GM19468 (cell line): ENCODE measurements around the gene WDR64.

Source experiments
- ATAC-seq: cut with Tn5 transposase; IDR thresholded peaks from one replicate; pipeline ENCODE4 v1.9.1; 2021; ENCODE audit warnings: mild to moderate bottlenecking, moderate library complexity, moderate number of reproducible peaks; ENCODE audit not compliant: unreplicated experiment; ENCODE audit errors: extremely low read depth

The WDR64 gene

DNA sequence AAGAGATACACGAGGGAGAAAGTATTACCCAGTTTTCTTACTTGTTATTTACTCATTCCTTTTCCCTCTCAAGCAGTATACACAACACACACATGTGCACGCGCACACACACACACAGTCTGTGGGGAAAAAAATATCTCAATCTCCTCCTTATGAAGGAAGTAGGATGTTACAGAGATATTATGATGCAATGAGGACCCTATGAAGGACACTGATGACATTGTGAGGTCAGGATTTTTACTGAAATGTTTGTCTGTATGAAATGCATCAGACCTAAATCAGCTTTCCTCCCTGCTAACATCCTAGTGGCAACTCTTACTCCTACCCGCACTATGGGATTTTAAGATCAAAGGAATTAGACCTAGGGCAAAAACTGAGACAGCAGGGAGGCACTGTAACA, at the start of gene WDR64:
Gene WDR64 (plus strand): TSS at position 270 of the 400 bp plus-strand sequence. CDS start 204 bp downstream, outside the sequence.
- ATAC-seq: no peak

DNA sequence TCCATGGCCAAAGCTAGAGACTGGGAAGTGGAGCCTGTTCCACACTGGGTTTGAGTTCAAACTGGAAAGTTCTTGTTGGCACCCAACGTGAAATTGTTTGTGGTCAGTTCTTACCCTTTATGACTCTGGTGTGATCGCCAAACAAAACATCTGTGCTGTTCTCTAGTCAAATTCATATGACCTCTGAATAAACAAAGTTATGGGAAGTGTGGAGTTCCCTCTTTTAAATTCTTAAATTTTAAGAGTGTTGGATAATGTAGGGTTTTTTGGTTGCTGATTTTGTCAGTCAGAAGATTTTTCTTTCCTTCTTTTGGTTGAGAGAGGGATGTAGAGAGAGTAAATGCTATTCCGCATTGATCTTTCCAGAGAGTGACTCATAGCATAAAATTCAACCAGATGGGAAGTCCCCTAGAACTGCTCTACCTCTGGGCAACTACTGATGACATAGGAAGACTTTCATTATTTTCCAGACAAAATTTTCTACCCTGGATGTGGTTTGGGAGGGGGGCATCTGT, 48.3 kb upstream of the WDR64 start:
- ATAC-seq: no peak

DNA sequence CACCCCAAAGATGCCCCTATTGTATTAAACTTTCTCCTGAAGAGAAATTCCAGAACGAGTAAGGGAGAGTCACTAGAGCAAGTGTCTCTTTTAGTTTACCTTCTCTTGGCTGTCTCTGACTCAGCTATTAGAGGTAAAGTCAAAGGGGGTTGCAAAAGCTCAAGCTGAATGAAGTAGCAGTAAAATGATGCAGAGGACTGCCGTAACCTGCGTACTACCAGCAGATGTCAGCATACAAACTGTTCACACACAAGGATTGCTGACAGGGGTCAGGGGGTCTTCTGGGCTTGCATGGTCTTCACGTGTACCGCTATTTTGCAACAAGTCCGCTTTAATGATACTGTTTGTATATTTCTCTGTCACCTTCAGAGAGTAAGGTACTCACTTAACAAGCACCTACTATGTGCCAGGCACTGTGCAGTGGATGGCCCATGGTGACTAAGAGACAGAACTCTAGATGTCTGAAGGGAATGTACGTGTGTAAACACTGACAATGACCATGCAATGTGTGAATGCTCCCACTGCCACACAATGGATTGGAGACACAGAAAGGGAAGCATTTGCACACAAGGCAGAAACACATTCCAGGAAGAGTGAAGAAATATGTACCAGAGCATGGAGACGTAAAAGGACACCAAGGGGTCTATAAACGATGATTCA, 46.8 kb upstream of the WDR64 start:
- no peak for ATAC-seq

DNA sequence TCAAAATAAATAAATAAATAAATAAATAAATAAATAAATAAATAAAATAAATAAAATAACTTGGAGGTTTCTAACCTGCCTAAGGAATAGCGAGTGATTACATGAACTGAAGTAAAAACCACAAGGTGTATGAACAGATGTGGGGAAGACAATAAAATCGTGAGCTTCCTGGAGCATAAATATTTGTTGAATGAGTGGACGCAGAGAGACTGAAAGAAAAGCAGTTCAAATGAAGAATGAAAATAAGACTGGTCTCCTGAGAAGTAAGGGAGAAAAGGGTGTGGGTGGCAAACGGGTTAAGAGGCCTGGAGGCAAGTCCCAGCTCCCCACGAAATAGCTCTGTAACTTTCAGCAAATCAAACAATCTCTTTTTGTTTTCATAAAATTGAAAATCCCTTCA, 45.5 kb upstream of the WDR64 start:
- no peak for ATAC-seq

DNA sequence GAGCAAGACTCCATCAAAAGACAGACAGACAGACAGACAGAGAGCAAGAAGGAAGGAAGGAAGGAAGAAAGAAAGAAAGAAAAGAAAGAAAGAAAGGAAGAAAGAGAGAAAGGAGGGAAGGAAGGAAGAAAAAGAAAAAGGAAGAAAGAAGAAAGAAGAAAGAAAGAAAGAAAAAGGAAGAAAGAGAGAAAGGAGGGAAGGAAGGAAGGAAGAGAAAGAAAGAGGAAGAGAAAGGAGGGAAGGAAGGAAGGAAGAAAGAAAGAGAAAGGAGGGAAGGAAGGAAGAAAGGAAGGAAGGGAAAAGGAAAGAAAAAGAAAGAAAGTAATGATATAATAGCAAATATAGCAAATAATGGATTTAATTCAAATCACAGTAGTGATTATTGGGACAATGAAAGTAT, 44.6 kb upstream of the WDR64 start:
- no peak for ATAC-seq

DNA sequence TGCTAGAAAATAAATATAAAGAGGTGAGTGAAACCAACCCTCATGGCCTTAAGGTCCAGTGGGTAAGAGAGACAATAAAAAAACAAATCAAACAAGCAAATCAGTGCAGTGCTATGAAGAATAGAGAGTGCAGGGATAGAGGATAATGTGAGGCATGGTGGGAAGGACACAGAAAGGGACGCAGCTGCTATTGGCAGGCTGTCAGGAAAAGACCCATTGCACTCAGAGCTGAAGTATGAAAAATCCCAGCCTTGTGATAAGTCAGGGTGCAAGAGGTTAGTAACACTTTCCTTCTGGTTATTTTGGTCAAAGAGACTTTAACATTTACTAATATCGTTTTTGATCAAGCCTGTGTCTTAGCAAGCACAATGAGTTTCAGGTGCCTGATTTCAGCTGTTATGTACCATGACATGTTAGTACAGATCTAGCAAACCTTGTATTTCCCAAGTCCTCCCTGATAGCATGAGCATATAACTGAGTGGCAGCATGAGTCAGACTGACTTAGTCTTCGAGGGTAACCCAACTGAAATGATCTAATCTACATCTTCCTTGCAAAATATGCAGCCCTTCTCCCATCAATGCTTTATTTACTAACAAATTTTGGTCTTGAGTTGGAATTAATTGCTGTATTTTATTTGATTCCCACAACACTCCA, 43.6 kb upstream of the WDR64 start:
- ATAC-seq: no peak

DNA sequence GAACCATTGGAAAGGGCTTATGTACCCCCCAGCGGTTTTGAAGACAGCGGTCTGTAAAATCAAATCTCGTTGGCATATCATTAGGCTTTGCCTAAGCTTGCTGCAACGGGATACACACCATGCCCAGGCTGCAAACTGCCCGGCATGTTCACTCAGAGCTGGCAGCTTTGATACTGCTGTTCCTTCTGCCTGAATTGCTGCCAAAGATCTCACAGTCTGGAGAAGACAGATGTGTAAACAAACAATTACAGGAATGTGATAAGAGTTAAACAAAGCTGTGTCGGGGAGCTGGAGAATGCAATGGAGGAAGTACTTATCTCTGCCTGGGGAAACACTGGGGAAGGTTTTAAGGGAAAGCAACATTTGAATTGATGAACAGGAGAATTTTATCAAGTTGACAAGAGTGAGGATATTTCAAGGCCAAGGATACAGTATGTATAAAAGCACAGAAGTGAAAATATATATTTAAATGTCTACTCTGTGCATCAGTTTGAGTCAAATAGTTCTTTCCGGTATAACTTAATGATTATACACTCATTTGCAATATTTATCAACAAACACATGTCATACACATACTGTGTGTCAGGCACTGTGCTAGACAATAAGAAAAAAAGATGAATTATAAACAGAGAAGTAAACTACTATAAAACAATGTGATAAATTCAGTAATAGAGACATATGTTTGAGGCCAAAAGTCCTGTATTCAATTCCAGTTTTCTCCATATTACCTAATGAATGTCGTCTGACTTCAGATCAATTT, 41.8 kb upstream of the WDR64 start:
- no peak for ATAC-seq

DNA sequence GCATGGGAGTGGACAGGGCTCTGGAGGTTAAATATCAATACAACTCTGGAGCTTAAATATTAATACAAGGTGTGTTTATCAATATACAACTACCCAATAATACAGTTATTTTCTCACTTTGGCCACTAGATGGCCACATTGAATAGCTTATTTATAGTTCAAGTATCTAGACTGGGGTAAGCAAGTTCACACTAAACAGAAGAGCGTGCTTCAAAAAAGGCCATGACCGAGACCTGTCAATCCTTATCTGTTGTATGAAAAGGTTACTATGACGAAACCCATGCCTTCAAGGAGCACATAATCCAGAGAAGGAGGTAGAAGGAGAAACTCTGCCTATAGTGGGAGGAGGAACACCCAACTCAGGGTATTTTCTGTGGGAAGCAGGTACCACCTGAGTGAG, 41.0 kb upstream of the WDR64 start:
- ATAC-seq: peak; percentile 97

DNA sequence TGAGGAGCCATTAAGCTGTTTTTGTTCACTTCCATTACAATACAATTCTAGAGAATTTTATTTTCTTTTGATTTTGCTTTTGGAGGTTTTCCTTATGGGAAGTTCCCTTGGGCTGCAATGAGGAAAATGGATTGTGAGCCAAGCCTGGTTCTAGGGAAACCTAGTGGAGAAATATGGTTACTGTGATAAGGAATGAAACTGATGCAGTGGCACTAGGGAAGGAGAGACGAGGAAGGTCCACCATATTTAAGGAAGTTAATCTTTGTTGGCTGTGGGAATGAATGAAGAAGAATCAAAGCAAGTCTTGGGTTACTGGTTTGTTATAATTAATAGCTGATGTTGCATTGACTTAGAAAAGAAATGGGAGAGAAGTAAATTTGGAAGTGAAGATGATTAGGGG, 40.3 kb upstream of the WDR64 start:
- ATAC-seq: no peak

DNA sequence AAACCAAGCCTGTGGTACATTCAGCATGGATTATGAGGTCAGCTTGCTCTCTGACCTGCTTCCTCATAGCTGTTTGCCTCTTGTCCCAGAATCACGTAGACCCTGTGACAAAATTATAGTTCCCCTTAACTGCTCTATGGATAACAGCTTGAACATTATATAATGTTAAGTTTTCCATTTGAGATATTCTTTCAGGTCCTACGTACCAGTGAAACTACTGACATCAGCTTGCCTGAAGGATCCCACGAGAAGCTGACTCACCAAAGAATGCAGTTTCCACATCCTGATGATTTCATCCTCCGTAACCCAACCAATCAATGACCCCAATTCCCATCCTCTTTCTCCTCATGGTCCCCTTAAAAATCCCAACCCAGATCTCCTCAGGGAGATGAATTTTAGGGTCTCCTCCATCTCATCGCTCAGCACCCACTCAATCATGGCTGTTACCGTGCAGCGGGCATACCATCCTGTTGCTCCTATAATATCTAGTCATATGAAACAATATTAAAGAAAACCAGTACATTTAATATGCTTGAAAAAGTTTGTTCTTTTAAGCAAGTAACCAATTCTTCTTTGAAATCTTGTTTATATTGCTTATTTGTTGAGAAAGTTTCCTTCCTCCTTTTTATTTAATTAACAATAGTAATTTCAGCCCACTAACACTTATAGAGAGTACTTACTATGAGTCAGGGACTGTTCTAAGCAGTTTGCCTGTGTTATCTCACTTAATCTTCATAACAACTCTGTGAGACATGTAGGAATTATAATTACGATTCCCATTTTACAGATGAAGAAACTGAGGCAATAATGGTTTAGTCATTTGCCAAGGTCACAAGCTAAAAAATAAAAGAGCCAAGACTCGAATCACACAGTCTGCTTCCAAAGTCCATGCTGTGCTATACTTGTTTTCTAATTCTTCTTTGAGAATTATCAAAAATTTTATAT, 39.3 kb upstream of the WDR64 start:
- ATAC-seq: no peak

DNA sequence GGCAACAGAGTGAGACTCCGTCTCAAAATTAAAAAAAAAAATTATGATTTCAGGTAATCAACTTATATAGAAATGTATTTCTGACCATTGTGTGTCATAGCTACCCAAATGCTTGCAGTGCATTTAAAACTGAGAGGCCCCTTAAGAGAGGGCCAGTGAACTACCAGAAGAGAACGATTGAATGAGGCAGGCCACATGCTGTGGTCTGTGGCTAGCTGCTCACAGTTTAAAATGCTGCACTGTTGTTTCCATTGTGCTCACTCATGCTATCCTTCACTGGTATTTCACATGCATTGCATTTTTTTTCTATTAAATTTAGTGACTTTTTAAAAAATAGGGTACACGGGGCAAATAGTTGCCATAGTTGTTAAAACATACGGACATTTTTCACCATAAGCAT, 37.9 kb upstream of the WDR64 start:
- no peak for ATAC-seq

DNA sequence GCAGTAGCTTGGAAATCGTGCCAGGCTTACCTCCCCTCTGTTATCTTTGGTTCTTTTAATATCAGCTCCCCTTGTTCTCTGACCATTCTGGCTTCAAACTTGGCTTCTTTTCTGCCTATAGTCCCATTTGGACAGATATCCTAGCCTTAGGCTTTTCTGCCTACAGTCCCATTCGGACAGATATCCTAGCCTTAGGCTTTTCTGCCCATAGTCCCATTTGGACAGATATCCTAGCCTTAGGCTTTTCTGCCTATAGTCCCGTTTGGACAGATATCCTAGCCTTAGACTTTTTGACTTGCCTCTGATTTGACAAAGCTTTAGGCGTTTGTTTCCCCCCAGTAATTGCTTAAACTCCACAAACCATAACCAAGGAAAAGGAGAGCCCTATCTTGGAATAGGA, 37.5 kb upstream of the WDR64 start:
- no peak for ATAC-seq

DNA sequence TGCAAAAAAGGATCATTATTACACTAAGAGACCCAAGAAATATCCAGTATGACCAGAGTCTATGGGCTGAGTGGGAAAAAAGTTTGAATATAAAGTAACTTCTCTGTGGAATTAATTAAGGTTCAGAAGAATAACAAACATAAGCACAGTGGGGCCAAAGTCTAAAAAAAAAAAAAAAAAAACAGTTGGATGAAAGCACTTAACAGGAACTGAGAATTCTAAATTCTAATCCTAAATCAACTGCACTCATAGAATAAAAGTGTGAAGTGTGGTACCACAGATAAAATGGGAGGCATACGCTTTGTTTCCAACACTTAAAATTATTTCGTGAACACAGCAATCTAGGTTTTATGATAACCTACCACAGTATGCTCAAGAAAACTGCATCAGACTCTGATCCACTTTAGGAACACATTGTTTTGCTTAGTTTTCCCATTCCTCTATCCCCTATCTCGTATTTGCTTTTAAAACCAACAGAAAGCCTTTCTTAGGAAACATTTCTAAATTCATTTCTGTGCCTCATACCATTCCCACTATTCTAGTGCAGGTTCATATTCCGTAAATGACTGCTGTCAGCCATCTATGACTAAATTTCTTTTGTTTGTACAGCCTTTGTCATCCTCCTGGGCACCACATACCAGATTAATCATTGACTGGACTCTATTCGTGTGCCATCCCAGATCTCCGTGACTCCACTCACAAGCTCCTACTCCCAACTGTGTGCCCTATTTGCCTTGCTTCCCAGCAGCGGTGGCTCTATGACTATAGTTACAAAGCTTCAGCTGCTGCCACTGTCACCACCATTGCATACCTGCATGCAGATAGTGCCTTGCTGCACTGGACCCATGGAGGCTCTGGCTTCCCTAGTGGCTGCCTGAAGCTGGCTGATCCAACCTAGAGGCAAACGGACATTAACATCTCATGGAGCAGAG, 36.8 kb upstream of the WDR64 start:
- ATAC-seq: no peak

DNA sequence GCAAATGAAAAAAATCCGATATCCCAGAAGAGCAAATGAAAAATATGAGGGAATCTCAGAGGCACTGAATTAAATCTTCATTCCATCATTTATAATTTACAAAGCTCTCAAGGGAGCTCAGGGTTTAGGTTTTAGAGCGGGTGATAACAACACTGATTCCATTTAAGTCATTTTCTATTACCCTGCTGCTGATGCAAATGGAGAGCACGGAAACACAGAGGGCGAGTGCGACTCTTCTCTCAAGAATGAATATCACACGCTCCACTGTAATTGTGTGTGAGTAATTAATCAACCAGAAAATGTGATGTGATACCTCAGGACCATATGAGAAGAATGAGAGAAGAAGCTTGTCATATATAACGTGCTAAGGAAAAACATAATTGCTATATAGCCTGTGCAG, 34.7 kb upstream of the WDR64 start:
- ATAC-seq: no peak

DNA sequence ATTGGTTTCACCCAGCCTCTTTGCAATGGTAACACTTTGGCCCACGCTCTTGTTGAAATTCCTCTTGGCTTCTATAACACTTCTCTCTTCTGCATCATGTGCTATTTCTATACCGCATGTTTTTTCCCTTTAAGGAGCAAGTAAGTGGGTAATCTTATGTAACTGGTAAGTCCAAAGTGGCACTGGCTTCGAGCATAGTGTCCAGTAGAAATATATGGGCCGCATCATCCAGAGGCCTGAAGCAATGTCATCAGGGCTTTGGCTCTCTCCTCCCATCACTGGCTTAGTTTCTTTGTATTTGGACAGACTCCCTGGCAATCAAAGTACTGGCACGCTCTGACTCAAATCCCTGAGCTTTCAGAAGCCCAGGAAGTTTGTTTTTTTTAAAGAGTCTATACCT, 29.4 kb upstream of the WDR64 start:
- no peak for ATAC-seq

DNA sequence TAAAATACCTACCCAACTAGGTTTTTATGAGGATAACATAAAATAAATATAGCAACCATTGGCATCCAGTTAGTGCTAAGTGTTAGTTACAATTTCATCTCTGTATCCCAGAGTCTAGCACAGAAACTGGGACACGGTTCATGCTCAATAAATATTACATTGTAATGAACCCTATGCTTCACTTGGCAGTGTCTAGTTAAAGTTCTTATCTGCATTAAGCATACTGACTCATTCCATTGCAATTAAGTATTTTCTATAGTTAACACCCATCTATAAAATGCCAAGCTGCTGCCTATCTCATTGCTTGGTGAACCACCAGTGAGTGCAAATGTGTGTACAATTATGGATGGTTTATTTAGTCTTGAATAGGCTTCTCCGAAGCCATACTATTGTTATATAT, 27.1 kb upstream of the WDR64 start:
- ATAC-seq: no peak

DNA sequence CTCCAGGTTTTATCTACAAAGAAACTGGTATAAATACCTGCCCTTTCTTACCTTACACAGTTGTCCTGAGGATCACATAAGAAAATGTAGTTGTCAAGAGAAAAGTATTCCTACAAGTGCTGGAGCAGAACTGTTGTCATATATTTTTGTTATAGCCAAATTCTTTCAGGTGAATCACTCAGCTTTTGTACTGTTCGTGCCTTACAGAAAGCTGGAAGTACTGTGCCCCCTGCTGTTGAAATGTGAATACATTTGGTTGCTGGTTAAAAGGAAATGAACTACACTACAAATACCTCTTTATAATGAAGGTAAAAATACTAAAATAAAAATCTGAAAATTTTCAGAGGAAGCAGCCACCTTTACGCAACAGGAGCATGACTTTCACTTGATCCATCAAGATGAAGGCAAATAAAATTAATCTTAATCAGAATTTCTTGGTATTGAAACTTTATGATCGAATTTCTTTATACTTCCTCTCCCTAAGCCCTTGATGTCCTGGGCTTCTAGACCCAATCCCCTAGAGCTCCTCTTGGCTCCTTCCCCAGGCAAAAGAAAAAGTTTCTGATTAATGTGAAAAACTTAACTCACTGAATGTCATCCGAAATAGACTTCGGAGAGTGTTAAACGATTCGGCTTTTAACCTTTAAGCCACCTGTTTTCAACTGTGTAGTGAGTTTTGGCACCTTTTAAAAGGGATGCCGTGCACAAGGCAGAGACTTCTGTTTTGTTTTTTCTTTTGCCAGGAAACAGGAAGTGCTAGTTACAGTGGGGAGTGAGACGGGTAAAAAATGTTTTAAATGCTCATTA, 24.4 kb upstream of the WDR64 start:
- ATAC-seq: peak; percentile 74

DNA sequence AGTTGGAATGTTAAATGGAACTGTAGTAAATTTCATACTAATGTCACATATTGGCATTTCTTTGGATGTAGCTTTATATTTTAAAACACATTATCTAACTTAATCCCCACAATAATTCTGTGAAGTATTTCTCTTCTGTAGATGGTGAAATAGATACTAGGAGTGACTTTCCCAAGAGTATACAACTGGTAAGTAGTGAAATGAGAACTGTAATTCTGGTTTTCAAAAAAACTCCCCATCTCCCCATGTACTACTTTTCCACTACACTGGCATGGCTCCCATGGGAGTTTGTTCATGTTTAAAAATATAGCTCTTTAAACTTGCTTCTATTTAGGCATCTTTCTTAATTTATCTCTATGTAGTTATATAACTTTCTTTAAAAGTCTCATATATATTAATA, 22.1 kb upstream of the WDR64 start:
- ATAC-seq: no peak
